HEK293 (cell line): ENCODE data around the gene MTERF4.

Experiments used
- CTCF ChIA-PET: fragments of 350-600 bp; formaldehyde crosslinking; extraction: SDS; loops from one replicate; lab custom pipeline; 2021; ENCODE audit warnings: antibody characterized with exemption; lab: Yijun Ruan, JAX
- POLR2A ChIA-PET: fragments of 300-600 bp; formaldehyde crosslinking; extraction: SDS; loops from one replicate; lab custom pipeline; 2020; ENCODE audit warnings: antibody characterized with exemption, inconsistent platforms; lab: Yijun Ruan, JAX
- H3K27ac ChIP-seq: fragments of 200-500 bp; sonication (Bioruptor generic); 2 replicates; pipeline ENCODE4 v1.5.1; 2014; ENCODE audit warnings: low read depth, low read length, control low read depth, inconsistent platforms; ENCODE audit errors: extremely low read depth
- H3K36me3 ChIP-seq, 2 experiments: fragments of 200-500 bp in 1 of 2; sonication (Bioruptor generic) in 1 of 2; 1 replicate in 1 of 2; 2 replicates in 1 of 2; pipeline ENCODE4 v1.5.1; 2014 to 2017; ENCODE audit warnings: inconsistent platforms in 2 of 2, low read length in 2 of 2; ENCODE audit not compliant: control insufficient read depth in 2 of 2, insufficient read depth in 1 of 2
- H3K4me1 ChIP-seq: fragments of 200-500 bp; sonication (Bioruptor generic); 2 replicates; pipeline ENCODE4 v1.5.1; 2014; ENCODE audit warnings: mild to moderate bottlenecking, low read length, inconsistent platforms; ENCODE audit not compliant: control insufficient read depth, insufficient read depth
- H3K4me3 ChIP-seq: 2 replicates; pipeline ENCODE4 v1.5.1; 2011; ENCODE audit warnings: low read depth, mild to moderate bottlenecking, control low read depth, low read length, moderate library complexity
- H3K9me3 ChIP-seq: fragments of 200-500 bp; sonication (Bioruptor generic); 2 replicates; pipeline ENCODE4 v1.5.1; 2014; ENCODE audit warnings: low read depth, low read length, inconsistent platforms; ENCODE audit not compliant: control insufficient read depth, insufficient read depth
- AEBP2 ChIP-seq: fragments of 450-650 bp; formaldehyde crosslinking; IDR thresholded peaks from 2 replicates; pipeline ENCODE4 v1.5.1; 2016; ENCODE audit warnings: missing biosample characterization, missing genetic modification characterization, borderline replicate concordance
- GLIS2 ChIP-seq: fragments of 450-650 bp; formaldehyde crosslinking; IDR thresholded peaks from 2 replicates; pipeline ENCODE4 v1.5.1; 2016; ENCODE audit warnings: missing biosample characterization, missing genetic modification characterization
- HOXC10 ChIP-seq: sonication (generic); formaldehyde crosslinking; IDR thresholded peaks from 2 replicates; pipeline ENCODE4 v1.8.1; 2023; ENCODE audit warnings: mild to moderate bottlenecking, missing genetic modification reagents
- KLF16 ChIP-seq: fragments of 450-650 bp; formaldehyde crosslinking; IDR thresholded peaks from 2 replicates; pipeline ENCODE4 v1.5.1; 2017; ENCODE audit warnings: missing biosample characterization, missing genetic modification characterization
- PRDM2 ChIP-seq: fragments of 450-650 bp; formaldehyde crosslinking; IDR thresholded peaks from 2 replicates; pipeline ENCODE4 v1.5.1; 2016; ENCODE audit warnings: missing biosample characterization, missing genetic modification characterization, borderline replicate concordance
- SCRT2 ChIP-seq: fragments of 450-650 bp; formaldehyde crosslinking; IDR thresholded peaks from 2 replicates; pipeline ENCODE4 v1.5.1; 2016; ENCODE audit warnings: missing biosample characterization, missing genetic modification characterization
- WT1 ChIP-seq: fragments of 450-650 bp; formaldehyde crosslinking; IDR thresholded peaks from 2 replicates; pipeline ENCODE4 v1.5.1; 2016; ENCODE audit warnings: missing biosample characterization, missing genetic modification characterization
- ZBTB7A ChIP-seq: fragments of 450-650 bp; formaldehyde crosslinking; IDR thresholded peaks from 2 replicates; pipeline ENCODE4 v1.5.1; 2016; ENCODE audit warnings: low read depth, missing biosample characterization, missing genetic modification characterization
- ZNF133 ChIP-seq: fragments of 450-650 bp; formaldehyde crosslinking; IDR thresholded peaks from 2 replicates; pipeline ENCODE4 v1.5.1; 2016; ENCODE audit warnings: missing biosample characterization, missing genetic modification characterization
- ZNF157 ChIP-seq: fragments of 450-650 bp; formaldehyde crosslinking; IDR thresholded peaks from 2 replicates; pipeline ENCODE4 v1.5.1; 2016; ENCODE audit warnings: missing biosample characterization, missing genetic modification characterization
- ZNF18 ChIP-seq: fragments of 450-650 bp; formaldehyde crosslinking; IDR thresholded peaks from 2 replicates; pipeline ENCODE4 v1.5.1; 2016; ENCODE audit warnings: missing biosample characterization, missing genetic modification characterization
- ZNF223 ChIP-seq: fragments of 450-650 bp; formaldehyde crosslinking; IDR thresholded peaks from 2 replicates; pipeline ENCODE4 v1.5.1; 2016; ENCODE audit warnings: missing biosample characterization, missing genetic modification characterization
- ZNF23 ChIP-seq: fragments of 450-650 bp; formaldehyde crosslinking; IDR thresholded peaks from 2 replicates; pipeline ENCODE4 v1.5.1; 2016; ENCODE audit warnings: missing biosample characterization, missing genetic modification characterization, borderline replicate concordance
- ZNF362 ChIP-seq: fragments of 450-650 bp; formaldehyde crosslinking; IDR thresholded peaks from 2 replicates; pipeline ENCODE4 v1.5.1; 2016; ENCODE audit warnings: missing biosample characterization, missing genetic modification characterization
- ZNF416 ChIP-seq: fragments of 450-650 bp; formaldehyde crosslinking; IDR thresholded peaks from 2 replicates; pipeline ENCODE4 v1.5.1; 2016; ENCODE audit warnings: missing biosample characterization, missing genetic modification characterization
- ZNF623 ChIP-seq: fragments of 450-650 bp; formaldehyde crosslinking; IDR thresholded peaks from 2 replicates; pipeline ENCODE4 v1.5.1; 2016; ENCODE audit warnings: missing biosample characterization, missing genetic modification characterization
- ZNF626 ChIP-seq: fragments of 450-650 bp; sonication (Bioruptor Pico); formaldehyde crosslinking; IDR thresholded peaks from 2 replicates; pipeline ENCODE4 v1.5.1; 2018; ENCODE audit warnings: missing biosample characterization, missing genetic modification characterization, inconsistent platforms
- ZNF701 ChIP-seq: fragments of 450-650 bp; formaldehyde crosslinking; IDR thresholded peaks from 2 replicates; pipeline ENCODE4 v1.5.1; 2016; ENCODE audit warnings: missing biosample characterization, missing genetic modification characterization
- ZXDB ChIP-seq: fragments of 450-650 bp; formaldehyde crosslinking; IDR thresholded peaks from 2 replicates; pipeline ENCODE4 v1.5.1; 2016; ENCODE audit warnings: missing biosample characterization, missing genetic modification characterization
- TF ChIP-seq, protein P1 (sequence below): fragments of 450-650 bp; formaldehyde crosslinking; IDR thresholded peaks from 2 replicates; pipeline ENCODE4 v1.5.1; 2017; ENCODE audit warnings: missing biosample characterization, missing genetic modification characterization
- TF ChIP-seq, protein P2 (sequence below): fragments of 450-650 bp; formaldehyde crosslinking; optimal IDR thresholded peaks from 2 replicates; pipeline ENCODE3; 2016; ENCODE audit warnings: missing biosample characterization, mild to moderate bottlenecking, missing genetic modification characterization

MTERF4 gene, protein sequence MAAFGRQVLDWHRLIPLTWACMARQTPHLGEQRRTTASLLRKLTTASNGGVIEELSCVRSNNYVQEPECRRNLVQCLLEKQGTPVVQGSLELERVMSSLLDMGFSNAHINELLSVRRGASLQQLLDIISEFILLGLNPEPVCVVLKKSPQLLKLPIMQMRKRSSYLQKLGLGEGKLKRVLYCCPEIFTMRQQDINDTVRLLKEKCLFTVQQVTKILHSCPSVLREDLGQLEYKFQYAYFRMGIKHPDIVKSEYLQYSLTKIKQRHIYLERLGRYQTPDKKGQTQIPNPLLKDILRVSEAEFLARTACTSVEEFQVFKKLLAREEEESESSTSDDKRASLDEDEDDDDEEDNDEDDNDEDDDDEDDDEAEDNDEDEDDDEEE

GRCh38 chr2:241102239-241102803 lies at the start of gene MTERF4:
TSS of gene MTERF4 (minus strand) at chr2:241102287. CDS start at chr2:241102273, 14 bp downstream.
- H3K4me1 ChIP-seq = peaks cover 4% of the 10 kb centered on the region; the same call in 1 of the 2 replicates
- peaks cover 18 to 45% of the 10 kb centered on the region in 2 experiments for H3K36me3 ChIP-seq
- ChIA-PET POLR2A (interaction anchor here (0.6 to 1.6 kb wide), 8 partner anchors 41 to 188 kb away, joined by 3 to 13 read pairs (median 3); partner anchors contain the start of genes PASK, PPP1R7 and SNED1), CTCF (interaction anchor here (0.6 to 1.1 kb wide), 2 partner anchors 119 to 742 kb away, joined by 3 to 6 read pairs; no protein-coding TSS in a partner anchor)
- peak within 1 kb of the TSS; percentile 100 for H3K4me3 ChIP-seq
- H3K27ac ChIP-seq = peak within 1 kb of the TSS; percentile 73
- H3K9me3 ChIP-seq = no peaks in the 10 kb centered on the region
- TF ChIP-seq ZNF362 (tag by site-specific recombination) (0 out of 2 replicates have a peak, but pooled peaks have one; percentile 61), SCRT2 (tag by site-specific recombination) (no peak), ZNF223 (no peak), WT1 (tag by site-specific recombination) (peak; percentile 44; the same call in 1 of the 2 replicates), ZNF701 (tag by site-specific recombination) (peak; percentile 70), ZNF626 (tag by site-specific recombination) (no peak; the same call in 1 of the 2 replicates), ZNF18 (tag by site-specific recombination) (0 out of 2 replicates have a peak, but pooled peaks have one; percentile 17), ZNF133 (tag by site-specific recombination) (no peak), ZNF23 (tag by site-specific recombination) (no peak), ZNF157 (tag by site-specific recombination) (no peak), ZNF416 (no peak), PRDM2 (tag by site-specific recombination) (no peak), GLIS2 (peak; percentile 57; the same call in 1 of the 2 replicates), ZBTB7A (tag by site-specific recombination) (peak; percentile 44; the same call in 1 of the 2 replicates), AEBP2 (0 out of 2 replicates have a peak, but pooled peaks have one; percentile 68), ZXDB (tag by site-specific recombination) (peak; percentile 97), HOXC10 (CRISPR knock-in tag) (peak; percentile 89; the same call in 1 of the 2 replicates), ZNF623 (0 out of 2 replicates have a peak, but pooled peaks have one; percentile 23), KLF16 (tag by site-specific recombination) (peak; percentile 98)
- TF ChIP-seq, protein P1, sequence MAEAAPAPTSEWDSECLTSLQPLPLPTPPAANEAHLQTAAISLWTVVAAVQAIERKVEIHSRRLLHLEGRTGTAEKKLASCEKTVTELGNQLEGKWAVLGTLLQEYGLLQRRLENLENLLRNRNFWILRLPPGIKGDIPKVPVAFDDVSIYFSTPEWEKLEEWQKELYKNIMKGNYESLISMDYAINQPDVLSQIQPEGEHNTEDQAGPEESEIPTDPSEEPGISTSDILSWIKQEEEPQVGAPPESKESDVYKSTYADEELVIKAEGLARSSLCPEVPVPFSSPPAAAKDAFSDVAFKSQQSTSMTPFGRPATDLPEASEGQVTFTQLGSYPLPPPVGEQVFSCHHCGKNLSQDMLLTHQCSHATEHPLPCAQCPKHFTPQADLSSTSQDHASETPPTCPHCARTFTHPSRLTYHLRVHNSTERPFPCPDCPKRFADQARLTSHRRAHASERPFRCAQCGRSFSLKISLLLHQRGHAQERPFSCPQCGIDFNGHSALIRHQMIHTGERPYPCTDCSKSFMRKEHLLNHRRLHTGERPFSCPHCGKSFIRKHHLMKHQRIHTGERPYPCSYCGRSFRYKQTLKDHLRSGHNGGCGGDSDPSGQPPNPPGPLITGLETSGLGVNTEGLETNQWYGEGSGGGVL = no peak
- TF ChIP-seq, protein P2, sequence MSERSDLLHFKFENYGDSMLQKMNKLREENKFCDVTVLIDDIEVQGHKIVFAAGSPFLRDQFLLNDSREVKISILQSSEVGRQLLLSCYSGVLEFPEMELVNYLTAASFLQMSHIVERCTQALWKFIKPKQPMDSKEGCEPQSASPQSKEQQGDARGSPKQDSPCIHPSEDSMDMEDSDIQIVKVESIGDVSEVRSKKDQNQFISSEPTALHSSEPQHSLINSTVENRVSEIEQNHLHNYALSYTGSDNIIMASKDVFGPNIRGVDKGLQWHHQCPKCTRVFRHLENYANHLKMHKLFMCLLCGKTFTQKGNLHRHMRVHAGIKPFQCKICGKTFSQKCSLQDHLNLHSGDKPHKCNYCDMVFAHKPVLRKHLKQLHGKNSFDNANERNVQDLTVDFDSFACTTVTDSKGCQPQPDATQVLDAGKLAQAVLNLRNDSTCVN (tag by site-specific recombination) = peak; percentile 95
